PC-9 (cell line): ENCODE results near the gene HEBP2. TPM values are rescaled to one million over a fixed set of nuclear protein-coding genes. Genes with fewer than 3 reads are reported as not detected.

Experiments
- BruUV-seq: library from RNA; stranded (reverse); fragments of 400-500 nt; replicated peaks from 2 replicates; lab custom pipeline; 2021; lab: Mats Ljungman, UMichigan
- CTCF ChIA-PET: fragments of 300-600 bp; sonication (Branson Sonifier 250); formaldehyde crosslinking; loops from one replicate; lab custom pipeline; 2022; ENCODE audit warnings: antibody characterized with exemption; lab: Charles Lee
- POLR2A ChIA-PET: fragments of 300-600 bp; sonication (Branson Sonifier 250); formaldehyde crosslinking; loops from one replicate; lab custom pipeline; 2022; ENCODE audit warnings: antibody characterized with exemption; ENCODE audit not compliant: unreplicated experiment; lab: Charles Lee
- DNase-seq, 2 experiments: peaks; one replicate each; pipeline versions ENCODE4 v3.0.0 to v3.0.0-alpha.2; 2015 to 2022; ENCODE audit warnings: mixed read lengths in 1 of 2
- H2AFZ ChIP-seq: fragments of 200-600 bp; sonication (generic); 2 replicates; pipeline ENCODE4 v1.8.1; 2017; ENCODE audit warnings: antibody characterized with exemption
- H3F3A ChIP-seq: fragments of 200-600 bp; sonication (generic); 2 replicates; pipeline ENCODE4 v1.8.1; 2017; ENCODE audit warnings: antibody characterized with exemption, mild to moderate bottlenecking, low read depth; ENCODE audit not compliant: insufficient read depth
- H3K27ac ChIP-seq: fragments of 200-600 bp; sonication (generic); 2 replicates; pipeline ENCODE4 v1.6.1; 2016; ENCODE audit warnings: mixed run types
- H3K27me3 ChIP-seq: fragments of 200-600 bp; sonication (generic); 2 replicates; pipeline ENCODE4 v1.6.1; 2016; ENCODE audit warnings: low read depth, mixed run types; ENCODE audit not compliant: insufficient read depth
- H3K36me3 ChIP-seq: fragments of 200-600 bp; sonication (generic); 2 replicates; pipeline ENCODE4 v1.6.1; 2016; ENCODE audit warnings: low read depth, mixed run types
- H3K4me1 ChIP-seq: fragments of 200-600 bp; sonication (generic); replicated peaks from 2 replicates; pipeline ENCODE4 v1.6.1; 2016; ENCODE audit warnings: mixed run types; ENCODE audit not compliant: insufficient read depth
- H3K4me2 ChIP-seq: fragments of 200-600 bp; sonication (generic); 2 replicates; pipeline ENCODE4 v1.6.1; 2017; ENCODE audit warnings: mixed run types
- H3K4me3 ChIP-seq: fragments of 200-600 bp; sonication (generic); 2 replicates; pipeline ENCODE4 v1.6.1; 2016; ENCODE audit warnings: mixed run types
- H3K79me2 ChIP-seq: fragments of 200-600 bp; sonication (generic); 2 replicates; pipeline ENCODE4 v1.6.1; 2017; ENCODE audit warnings: low read depth, mixed run types
- H3K9me2 ChIP-seq: fragments of 200-600 bp; sonication (generic); 2 replicates; pipeline ENCODE4 v1.8.1; 2017; ENCODE audit warnings: mild to moderate bottlenecking; ENCODE audit not compliant: insufficient read depth
- H3K9me3 ChIP-seq: fragments of 200-600 bp; sonication (generic); 2 replicates; pipeline ENCODE4 v1.8.1; 2016; ENCODE audit warnings: low read depth; ENCODE audit not compliant: insufficient read depth
- H4K20me1 ChIP-seq: fragments of 200-600 bp; sonication (generic); 2 replicates; pipeline ENCODE4 v1.8.1; 2017; ENCODE audit not compliant: insufficient read depth
- EZH2 ChIP-seq: fragments of 200-600 bp; sonication (generic); IDR thresholded peaks from 2 replicates; pipeline ENCODE4 v1.8.0; 2017; ENCODE audit warnings: antibody characterized with exemption, low read depth
- intact Hi-C: fragments of 100-400 bp; cut with micrococcal nuclease; formaldehyde crosslinking; loops from one replicate; pipeline ENCODE4 v1.10.0; 2022; ENCODE audit not compliant: unreplicated experiment
- total RNA-seq: library from RNA; stranded (reverse); gene quantifications from 2 replicates; pipeline ENCODE4 v1.2.3, GENCODE V29; 2021
- TF ChIP-seq, protein P1 (sequence below): fragments of 200-600 bp; sonication (generic); conservative IDR thresholded peaks from 2 replicates; pipeline ENCODE4 v1.6.1; 2017; ENCODE audit warnings: mixed run types, antibody characterized with exemption, mild to moderate bottlenecking, moderate library complexity

Gene HEBP2
- total RNA-seq, 1 experiment from 2014 or later: 41.0 TPM

DNA sequence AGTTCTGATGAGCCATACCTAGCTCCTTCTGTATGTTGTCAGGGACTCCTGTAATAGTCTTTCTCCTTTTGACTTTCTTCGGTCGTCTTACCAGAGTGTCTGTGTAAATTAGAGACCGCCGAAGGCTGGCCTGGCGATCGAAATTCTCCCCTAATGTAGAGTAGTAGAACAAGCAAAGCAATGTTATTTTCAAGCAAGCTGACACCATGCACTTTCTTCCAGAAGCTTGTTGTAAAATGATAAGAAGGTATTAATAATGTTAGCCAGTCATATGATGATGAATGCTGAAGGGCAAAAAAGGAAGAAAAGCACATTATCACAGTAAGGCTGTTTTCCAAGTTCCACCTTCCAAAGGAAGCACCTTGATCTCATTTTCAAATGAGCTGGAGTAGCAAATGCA is 37.9 kb downstream of the HEBP2 start:
- CTCF ChIA-PET: no interaction called here
- POLR2A ChIA-PET: no interaction called here
- BruUV-seq: no TSS peak

DNA sequence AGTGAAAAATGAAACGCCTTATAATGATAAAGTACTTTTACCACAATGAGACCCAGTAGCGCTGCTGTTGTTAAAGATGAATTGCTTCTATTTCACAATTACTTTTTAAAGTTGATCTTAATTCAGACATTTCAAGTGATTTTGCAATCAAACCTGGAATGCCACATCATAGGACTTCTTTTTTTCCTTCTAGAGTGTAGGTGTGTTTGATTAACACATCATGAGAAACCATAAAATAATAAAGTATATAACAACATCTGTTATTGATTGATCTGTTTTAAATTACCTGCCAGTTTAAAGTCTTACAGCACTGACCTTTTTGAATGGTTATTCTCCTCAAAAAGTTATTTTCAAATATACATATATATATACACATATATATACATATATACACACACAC is 38.6 kb downstream of the HEBP2 start:
- intact Hi-C loops: no loop called here
- Histone ChIP-seq H2AFZ (no peak overlapping the region), H3K4me3 (no peak overlapping the region), H3K27me3 (no peaks in the 10 kb centered on the region), H3K4me2 (no peak overlapping the region), H3K9me3 (peaks cover 5% of the 10 kb centered on the region; the same call in 1 of the 2 replicates), H4K20me1 (no peaks in the 10 kb centered on the region), H3K27ac (no peak overlapping the region), H3F3A (peaks cover 7% of the 10 kb centered on the region; the same call in 1 of the 2 replicates), H3K79me2 (no peaks in the 10 kb centered on the region), H3K4me1 (peaks cover 6% of the 10 kb centered on the region; the same call in 1 of the 2 replicates), H3K9me2 (no peaks in the 10 kb centered on the region), H3K36me3 (peaks cover 15% of the 10 kb centered on the region; the same call in 1 of the 2 replicates)
- POLR2A ChIA-PET: no interaction called here
- TF ChIP-seq, protein P1, sequence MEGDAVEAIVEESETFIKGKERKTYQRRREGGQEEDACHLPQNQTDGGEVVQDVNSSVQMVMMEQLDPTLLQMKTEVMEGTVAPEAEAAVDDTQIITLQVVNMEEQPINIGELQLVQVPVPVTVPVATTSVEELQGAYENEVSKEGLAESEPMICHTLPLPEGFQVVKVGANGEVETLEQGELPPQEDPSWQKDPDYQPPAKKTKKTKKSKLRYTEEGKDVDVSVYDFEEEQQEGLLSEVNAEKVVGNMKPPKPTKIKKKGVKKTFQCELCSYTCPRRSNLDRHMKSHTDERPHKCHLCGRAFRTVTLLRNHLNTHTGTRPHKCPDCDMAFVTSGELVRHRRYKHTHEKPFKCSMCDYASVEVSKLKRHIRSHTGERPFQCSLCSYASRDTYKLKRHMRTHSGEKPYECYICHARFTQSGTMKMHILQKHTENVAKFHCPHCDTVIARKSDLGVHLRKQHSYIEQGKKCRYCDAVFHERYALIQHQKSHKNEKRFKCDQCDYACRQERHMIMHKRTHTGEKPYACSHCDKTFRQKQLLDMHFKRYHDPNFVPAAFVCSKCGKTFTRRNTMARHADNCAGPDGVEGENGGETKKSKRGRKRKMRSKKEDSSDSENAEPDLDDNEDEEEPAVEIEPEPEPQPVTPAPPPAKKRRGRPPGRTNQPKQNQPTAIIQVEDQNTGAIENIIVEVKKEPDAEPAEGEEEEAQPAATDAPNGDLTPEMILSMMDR: no peak
- no peak for TF ChIP-seq EZH2
- no TSS peak for BruUV-seq
- CTCF ChIA-PET: no interaction called here
- DNase-seq: no peak

More for the DNA sequence above, 37.9 kb downstream of the HEBP2 start:
- Histone ChIP-seq H3K79me2 (no peaks in the 10 kb centered on the region), H3K4me2 (no peak overlapping the region), H2AFZ (no peak overlapping the region), H3K36me3 (peaks cover 15% of the 10 kb centered on the region; the same call in 1 of the 2 replicates), H3F3A (peaks cover 6% of the 10 kb centered on the region; the same call in 1 of the 2 replicates), H3K9me3 (peaks cover 5% of the 10 kb centered on the region; the same call in 1 of the 2 replicates), H3K27ac (no peak overlapping the region), H3K27me3 (no peaks in the 10 kb centered on the region), H4K20me1 (no peaks in the 10 kb centered on the region), H3K4me3 (no peak overlapping the region), H3K9me2 (no peaks in the 10 kb centered on the region), H3K4me1 (peaks cover 6% of the 10 kb centered on the region; the same call in 1 of the 2 replicates)
- intact Hi-C loops: no loop called here
- no peak for DNase-seq
- TF ChIP-seq, protein P1: no peak
- TF ChIP-seq EZH2: no peak

DNA sequence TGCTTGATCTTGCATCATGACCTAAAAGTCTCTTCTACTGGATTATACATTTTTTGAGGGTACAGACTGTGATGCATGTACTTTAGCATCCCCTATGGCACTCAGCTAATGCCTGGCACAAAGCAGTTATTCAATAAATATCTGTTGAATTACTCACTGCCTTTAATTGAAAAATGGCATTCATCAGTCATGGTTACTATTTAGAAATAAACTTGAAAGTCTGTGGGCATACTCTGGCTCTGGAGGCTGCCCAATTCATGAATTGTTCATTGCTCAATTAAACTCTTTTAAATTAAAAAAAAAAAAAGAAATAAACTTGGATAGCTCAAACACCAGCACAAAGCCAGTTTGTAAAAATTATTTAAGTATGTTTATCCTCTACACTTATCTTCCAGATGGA is 40.0 kb downstream of the HEBP2 start:
- H3K4me2 ChIP-seq: no peak overlapping the region
- H3K9me3 ChIP-seq: peaks cover 5% of the 10 kb centered on the region; the same call in 1 of the 2 replicates
- no peak overlapping the region for H2AFZ ChIP-seq
- H3K79me2 ChIP-seq: no peaks in the 10 kb centered on the region
- H3K9me2 ChIP-seq: no peaks in the 10 kb centered on the region
- no peaks in the 10 kb centered on the region for H4K20me1 ChIP-seq
- H3K36me3 ChIP-seq: peaks cover 15% of the 10 kb centered on the region; the same call in 1 of the 2 replicates
- ChIA-PET POLR2A (no interaction called here), CTCF (no interaction called here)
- no peak overlapping the region for H3K4me3 ChIP-seq
- H3K4me1 ChIP-seq: peaks cover 6% of the 10 kb centered on the region; the same call in 1 of the 2 replicates
- H3K27ac ChIP-seq: no peak overlapping the region
- no peak for DNase-seq
- H3F3A ChIP-seq: peaks cover 7% of the 10 kb centered on the region; the same call in 1 of the 2 replicates
- H3K27me3 ChIP-seq: no peaks in the 10 kb centered on the region
- no peak for TF ChIP-seq EZH2
- TF ChIP-seq, protein P1: no peak
- intact Hi-C loops: no loop called here
- no TSS peak for BruUV-seq
